T-helper 2 cell treated with Interferon-gamma antibody and Interleukin-4, amounts not matched to agents 5 μg/mL and 100 μg/mL, for 36 hours (primary cell): ENCODE results near the gene ABCC10.
"Not testable (repeated sequence)": the region's sequence is repeated elsewhere in the genome, so short reads cannot be mapped to it uniquely, and the experiment has no call there.

Experiments
- DNase-seq: peaks from one replicate; pipeline ENCODE4 v3.0.0; 2021; ENCODE audit warnings: low spot score
- H3K27ac Mint-ChIP-seq: one replicate; pipeline ENCODE4 v1.8.0; 2021; ENCODE audit warnings: mild to moderate bottlenecking, mixed read lengths
- H3K27me3 Mint-ChIP-seq: one replicate; pipeline ENCODE4 v1.8.0; 2021; ENCODE audit warnings: low read depth, mixed read lengths
- H3K36me3 Mint-ChIP-seq: one replicate; pipeline ENCODE4 v1.8.0; 2021; ENCODE audit warnings: low read depth, mixed read lengths
- H3K4me1 Mint-ChIP-seq: one replicate; pipeline ENCODE4 v1.8.0; 2021; ENCODE audit warnings: low read depth, mixed read lengths
- H3K4me3 Mint-ChIP-seq: one replicate; pipeline ENCODE4 v1.8.0; 2022; ENCODE audit warnings: mild to moderate bottlenecking, moderate library complexity, mixed read lengths
- H3K9me3 Mint-ChIP-seq: one replicate; pipeline ENCODE4 v1.8.0; 2021; ENCODE audit warnings: mixed read lengths

ABCC10 gene

GRCh38 chr6:43458154-43458553 is 30.8 kb downstream of the ABCC10 start:
- peaks cover 43% of the 10 kb centered on the region for H3K27me3 Mint-ChIP-seq
- peaks cover 10% of the 10 kb centered on the region for H3K4me1 Mint-ChIP-seq
- not testable (repeated sequence) for H3K36me3 Mint-ChIP-seq, H3K27ac Mint-ChIP-seq, DNase-seq, H3K9me3 Mint-ChIP-seq, H3K4me3 Mint-ChIP-seq

GRCh38 chr6:43459535-43459934 is 32.2 kb downstream of the ABCC10 start:
- Mint-ChIP-seq H3K36me3 (no peaks in the 10 kb centered on the region), H3K27me3 (peaks cover 37% of the 10 kb centered on the region)

GRCh38 chr6:43460032-43460431 is 32.7 kb downstream of the ABCC10 start:
- peaks cover 6% of the 10 kb centered on the region for H3K4me1 Mint-ChIP-seq
- no peak for DNase-seq
- H3K27ac Mint-ChIP-seq = no peak overlapping the region
- no peaks in the 10 kb centered on the region for H3K36me3 Mint-ChIP-seq
- peaks cover 37% of the 10 kb centered on the region for H3K27me3 Mint-ChIP-seq
- H3K4me3 Mint-ChIP-seq = no peak overlapping the region
- no peaks in the 10 kb centered on the region for H3K9me3 Mint-ChIP-seq

More at GRCh38 chr6:43459535-43459934, 32.2 kb downstream of the ABCC10 start:
- no peak overlapping the region for H3K4me3 Mint-ChIP-seq
- no peak overlapping the region for H3K27ac Mint-ChIP-seq
- H3K9me3 Mint-ChIP-seq = no peaks in the 10 kb centered on the region
- DNase-seq = no peak
- peaks cover 6% of the 10 kb centered on the region for H3K4me1 Mint-ChIP-seq

- Mint-ChIP-seq H3K36me3 (no peaks in the 10 kb centered on the region), H3K4me3 (no peak overlapping the region), H3K27me3 (peaks cover 26% of the 10 kb centered on the region), H3K27ac (no peak overlapping the region), H3K4me1 (no peaks in the 10 kb centered on the region), H3K9me3 (no peaks in the 10 kb centered on the region)
- DNase-seq = no peak
These were observed 34.6 kb downstream of the ABCC10 start for GRCh38 chr6:43461936-43462335.

- no peaks in the 10 kb centered on the region for H3K36me3 Mint-ChIP-seq
- no peaks in the 10 kb centered on the region for H3K4me1 Mint-ChIP-seq
- H3K4me3 Mint-ChIP-seq = no peak overlapping the region
- no peak overlapping the region for H3K27ac Mint-ChIP-seq
- no peak for DNase-seq
- H3K9me3 Mint-ChIP-seq = no peaks in the 10 kb centered on the region
- peaks cover 29% of the 10 kb centered on the region for H3K27me3 Mint-ChIP-seq
These were observed 37.0 kb downstream of the ABCC10 start for GRCh38 chr6:43464337-43464736.

GRCh38 chr6:43465948-43466347 is 38.6 kb downstream of the ABCC10 start:
- H3K27ac Mint-ChIP-seq = no peak overlapping the region
- H3K9me3 Mint-ChIP-seq = no peaks in the 10 kb centered on the region
- peaks cover 26% of the 10 kb centered on the region for H3K27me3 Mint-ChIP-seq
- H3K4me1 Mint-ChIP-seq = no peaks in the 10 kb centered on the region
- no peaks in the 10 kb centered on the region for H3K36me3 Mint-ChIP-seq
- no peak for DNase-seq
- H3K4me3 Mint-ChIP-seq = no peak overlapping the region

- not testable (repeated sequence) for H3K4me1 Mint-ChIP-seq, H3K27ac Mint-ChIP-seq, H3K36me3 Mint-ChIP-seq, DNase-seq, H3K4me3 Mint-ChIP-seq, H3K9me3 Mint-ChIP-seq
- peaks cover 26% of the 10 kb centered on the region for H3K27me3 Mint-ChIP-seq
These were observed 39.9 kb downstream of the ABCC10 start for GRCh38 chr6:43467265-43467664.

GRCh38 chr6:43467752-43468151 is 40.4 kb downstream of the ABCC10 start:
- Mint-ChIP-seq H3K4me3 (no peak overlapping the region), H3K27ac (no peak overlapping the region), H3K9me3 (no peaks in the 10 kb centered on the region), H3K27me3 (peaks cover 21% of the 10 kb centered on the region), H3K4me1 (no peaks in the 10 kb centered on the region), H3K36me3 (no peaks in the 10 kb centered on the region)
- no peak for DNase-seq

- Mint-ChIP-seq H3K4me3 (no peak overlapping the region), H3K4me1 (no peaks in the 10 kb centered on the region), H3K27ac (no peak overlapping the region), H3K27me3 (peaks cover 17% of the 10 kb centered on the region), H3K9me3 (no peaks in the 10 kb centered on the region), H3K36me3 (no peaks in the 10 kb centered on the region)
- DNase-seq = no peak
These were observed 40.9 kb downstream of the ABCC10 start for GRCh38 chr6:43468240-43468639.

GRCh38 chr6:43468748-43469681 is 41.7 kb downstream of the ABCC10 start:
- no peak for DNase-seq
- Mint-ChIP-seq H3K4me3 (no peak overlapping the region), H3K36me3 (no peaks in the 10 kb centered on the region), H3K27ac (no peak overlapping the region), H3K4me1 (no peaks in the 10 kb centered on the region), H3K27me3 (peaks cover 17% of the 10 kb centered on the region), H3K9me3 (no peaks in the 10 kb centered on the region)

- DNase-seq = no peak
- Mint-ChIP-seq H3K4me1 (no peaks in the 10 kb centered on the region), H3K9me3 (no peaks in the 10 kb centered on the region), H3K27me3 (peaks cover 17% of the 10 kb centered on the region), H3K4me3 (no peak overlapping the region), H3K36me3 (no peaks in the 10 kb centered on the region), H3K27ac (no peak overlapping the region)
These were observed 42.6 kb downstream of the ABCC10 start for GRCh38 chr6:43469947-43470346.

- no peaks in the 10 kb centered on the region for H3K4me1 Mint-ChIP-seq
- H3K36me3 Mint-ChIP-seq = no peaks in the 10 kb centered on the region
- no peak overlapping the region for H3K27ac Mint-ChIP-seq
- H3K27me3 Mint-ChIP-seq = peaks cover 17% of the 10 kb centered on the region
- no peak overlapping the region for H3K4me3 Mint-ChIP-seq
- no peaks in the 10 kb centered on the region for H3K9me3 Mint-ChIP-seq
- DNase-seq = no peak
These were observed 44.1 kb downstream of the ABCC10 start for GRCh38 chr6:43471399-43471798.

- no peak for DNase-seq
- Mint-ChIP-seq H3K27me3 (peaks cover 11% of the 10 kb centered on the region), H3K4me3 (no peak overlapping the region), H3K9me3 (no peaks in the 10 kb centered on the region), H3K4me1 (peaks cover 8% of the 10 kb centered on the region), H3K36me3 (no peaks in the 10 kb centered on the region), H3K27ac (no peak overlapping the region)
These were observed 45.2 kb downstream of the ABCC10 start for GRCh38 chr6:43472515-43472914.

- Mint-ChIP-seq H3K4me1 (peaks cover 18% of the 10 kb centered on the region), H3K9me3 (no peaks in the 10 kb centered on the region), H3K4me3 (no peak overlapping the region), H3K27me3 (peaks cover 5% of the 10 kb centered on the region), H3K36me3 (no peaks in the 10 kb centered on the region), H3K27ac (no peak overlapping the region)
- DNase-seq = no peak
These were observed 48.2 kb downstream of the ABCC10 start for GRCh38 chr6:43475516-43475915.

GRCh38 chr6:43476746-43477145 is 49.4 kb downstream of the ABCC10 start:
- Mint-ChIP-seq H3K4me1 (peaks cover 20% of the 10 kb centered on the region), H3K27me3 (no peaks in the 10 kb centered on the region), H3K4me3 (peak overlapping the region; percentile 95), H3K36me3 (no peaks in the 10 kb centered on the region), H3K9me3 (no peaks in the 10 kb centered on the region), H3K27ac (peak overlapping the region; percentile 93)
- DNase-seq = no peak
